Liver (tissue), 9 donors: ENCODE results near the gene CHMP4A. TPM values are rescaled to one million over a fixed set of nuclear protein-coding genes. Genes with fewer than 3 reads are reported as not detected.

Source experiments
- DNase-seq: peaks from one replicate; pipeline ENCODE4 v3.0.0-alpha.2; 2017; ENCODE audit warnings: low spot score
- H3K27ac ChIP-seq, 2 donors: one replicate each; pipeline ENCODE4 v1.7.0; 2013; ENCODE audit warnings: inconsistent platforms in 2 of 2, low read length in 2 of 2, control low read depth in 1 of 2, low read depth in 1 of 2, mild to moderate bottlenecking in 1 of 2
- H3K27me3 ChIP-seq, 4 donors: one replicate each; pipeline versions ENCODE4 v1.6.1 to v1.7.0; 2013; ENCODE audit warnings: low read length in 3 of 4, inconsistent platforms in 1 of 4, mild to moderate bottlenecking in 1 of 4, moderate library complexity in 1 of 4; ENCODE audit not compliant: control insufficient read depth in 4 of 4, insufficient read depth in 4 of 4
- H3K36me3 ChIP-seq, 4 donors: one replicate each; pipeline versions ENCODE4 v1.6.1 to v1.7.0; 2013; ENCODE audit warnings: low read length in 3 of 4, mild to moderate bottlenecking in 3 of 4, low read depth in 1 of 4, moderate library complexity in 1 of 4; ENCODE audit not compliant: control insufficient read depth in 4 of 4, insufficient read depth in 3 of 4
- H3K4me1 ChIP-seq, 4 donors: one replicate each; pipeline versions ENCODE4 v1.6.1 to v1.7.0; 2013; ENCODE audit warnings: low read length in 3 of 4, mild to moderate bottlenecking in 3 of 4, moderate library complexity in 1 of 4; ENCODE audit not compliant: control insufficient read depth in 4 of 4, insufficient read depth in 4 of 4
- H3K4me3 ChIP-seq, 3 donors: one replicate each; pipeline versions ENCODE4 v1.6.1 to v1.7.0; 2013; ENCODE audit warnings: low read length in 3 of 3, control low read depth in 1 of 3, low read depth in 1 of 3, mild to moderate bottlenecking in 1 of 3
- H3K9ac ChIP-seq, 2 donors: one replicate each; pipeline ENCODE4 v1.7.0; 2013; ENCODE audit warnings: low read length in 2 of 2, mild to moderate bottlenecking in 2 of 2, moderate library complexity in 2 of 2, control low read depth in 1 of 2, low read depth in 1 of 2
- H3K9me3 ChIP-seq, 4 donors: one replicate each; pipeline versions ENCODE4 v1.6.1 to v1.7.0; 2013; ENCODE audit warnings: low read length in 3 of 4; ENCODE audit not compliant: control insufficient read depth in 4 of 4
- ATF3 ChIP-seq: IDR thresholded peaks from 2 replicates; pipeline ENCODE4 v1.6.1; 2016; ENCODE audit warnings: antibody characterized with exemption
- CTCF ChIP-seq: fragments of 150-350 bp; IDR thresholded peaks from 2 replicates; pipeline ENCODE4 v1.5.1; 2017; ENCODE audit warnings: improper control_type of control experiment, low read depth, low read length; ENCODE audit not compliant: missing input control
- EGR1 ChIP-seq, 2 donors: IDR thresholded peaks; 2 replicates each; pipeline ENCODE4 v1.6.1; 2016 to 2018; ENCODE audit warnings: antibody characterized with exemption in 2 of 2, low read depth in 2 of 2
- FOXA1 ChIP-seq: IDR thresholded peaks from 2 replicates; pipeline ENCODE4 v1.6.1; 2016; ENCODE audit warnings: antibody characterized with exemption
- FOXA2 ChIP-seq: IDR thresholded peaks from 2 replicates; pipeline ENCODE4 v1.6.1; 2016; ENCODE audit warnings: antibody characterized with exemption
- HNF4A ChIP-seq, 2 donors: conservative IDR thresholded peaks; 2 replicates each; pipeline ENCODE4 v1.6.1; 2016; ENCODE audit warnings: antibody characterized with exemption in 2 of 2, mild to moderate bottlenecking in 2 of 2
- HNF4G ChIP-seq: IDR thresholded peaks from 2 replicates; pipeline ENCODE4 v1.6.1; 2016; ENCODE audit warnings: antibody characterized with exemption
- JUND ChIP-seq, 2 donors: IDR thresholded peaks; 2 replicates each; pipeline ENCODE4 v1.6.1; 2016; ENCODE audit warnings: antibody characterized with exemption in 2 of 2
- MAX ChIP-seq: IDR thresholded peaks from 2 replicates; pipeline ENCODE4 v1.6.1; 2016; ENCODE audit warnings: antibody characterized with exemption
- NR2F2 ChIP-seq: IDR thresholded peaks from 2 replicates; pipeline ENCODE4 v1.6.1; 2016; ENCODE audit warnings: antibody characterized with exemption
- RAD21 ChIP-seq, 2 donors: IDR thresholded peaks; 2 replicates each; pipeline ENCODE4 v1.6.1; 2016; ENCODE audit warnings: antibody characterized with exemption in 2 of 2, mild to moderate bottlenecking in 2 of 2
- REST ChIP-seq: IDR thresholded peaks from 2 replicates; pipeline ENCODE4 v1.6.1; 2016; ENCODE audit warnings: antibody characterized with exemption, mild to moderate bottlenecking
- RXRA ChIP-seq, 2 donors: IDR thresholded peaks; 2 replicates each; pipeline ENCODE4 v1.6.1; 2017 to 2018; ENCODE audit warnings: antibody characterized with exemption in 2 of 2, mild to moderate bottlenecking in 1 of 2
- SP1 ChIP-seq: IDR thresholded peaks from 2 replicates; pipeline ENCODE4 v1.6.1; 2018; ENCODE audit warnings: antibody characterized with exemption, mild to moderate bottlenecking
- YY1 ChIP-seq: IDR thresholded peaks from 2 replicates; pipeline ENCODE4 v1.6.1; 2016; ENCODE audit warnings: antibody characterized with exemption, mild to moderate bottlenecking
- WGBS: extraction: QIAGEN DNeasy Blood & Tissue Kit; methylation state at CpG from one replicate; pipeline ENCODE4 v1.1.7; 2013; 5-methylcytosine and 5-hydroxymethylcytosine counted together
- polyA plus RNA-seq, 2 donors: library from polyadenylated mRNA; stranded (reverse) in 1 of 2; unstranded in 1 of 2; fragments of 200-250 nt in 1 of 2; fragments of >200 nt in 1 of 2; fragmentation: Nextera tagmentation in 1 of 2; extraction: Ambion mirVana in 1 of 2; gene quantifications; one replicate each; pipeline versions ENCODE4 v1.2.1 to v1.2.3, GENCODE V29; 2013 to 2015
- total RNA-seq, 2 donors: library from RNA; depleted of rRNA; stranded (reverse); fragments of >200 nt; gene quantifications; one replicate each; pipeline ENCODE4 v1.2.3, GENCODE V29; 2014
- donor health status: healthy.
- donor health status: healthy.
- donor health status: healthy.
- donor health status: healthy.
- donor health status: healthy.

The CHMP4A gene
- total and polyA plus RNA-seq, 4 donors, result 14.6 to 38.7 (median 28.0) TPM

- peaks cover 5 to 23% (median 15%) of the 10 kb centered on the region in 4 donors for H3K4me1 ChIP-seq
- no peaks in the 10 kb centered on the region for H3K9me3 ChIP-seq
- H3K27me3 ChIP-seq, result no peaks in the 10 kb centered on the region
- DNase-seq, result no peak
- H3K27ac ChIP-seq, result no peak overlapping the region
- H3K4me3 ChIP-seq, result no peak overlapping the region
- no peak overlapping the region for H3K9ac ChIP-seq
- TF ChIP-seq HNF4G (no peak), HNF4A (conservative IDR thresholded peaks at IDR 0.05) (no peak), MAX (no peak)
- peaks cover 8 to 40% (median 18%) of the 10 kb centered on the region in 4 donors for H3K36me3 ChIP-seq
- WGBS, result 95% methylated on average over 9 of the region's 9 CpGs
Measured at GRCh38 chr14:24189460-24189859, 23.8 kb downstream of the CHMP4A start.

GRCh38 chr14:24189059-24189375, 24.3 kb downstream of the CHMP4A start:
- TF ChIP-seq REST, result no peak
- no peak for TF ChIP-seq FOXA1
- no peak for TF ChIP-seq SP1
- TF ChIP-seq FOXA2, result no peak
- TF ChIP-seq ATF3, result no peak
- no peak for TF ChIP-seq HNF4G
- TF ChIP-seq YY1, result no peak
- no peak for TF ChIP-seq NR2F2
- no peak for TF ChIP-seq JUND (IDR thresholded peaks at IDR 0.05)
- TF ChIP-seq MAX, result no peak
- TF ChIP-seq HNF4A (conservative IDR thresholded peaks at IDR 0.05), result no peak
- no peak for TF ChIP-seq EGR1 (IDR thresholded peaks at IDR 0.05; ENCODE audit: low read depth in 2 of 2)
- Histone ChIP-seq H3K27ac (peak overlapping the region in 1 of 2 donors; percentile 72), H3K27me3 (no peaks in the 10 kb centered on the region), H3K36me3 (peaks cover 11 to 44% (median 21%) of the 10 kb centered on the region in 4 donors), H3K4me1 (peaks cover 5 to 19% (median 11%) of the 10 kb centered on the region in 4 donors), H3K9me3 (no peaks in the 10 kb centered on the region), H3K4me3 (no peak overlapping the region), H3K9ac (no peak overlapping the region)
- no peak for DNase-seq
- under 1% methylated on average over 3 of the region's 3 CpGs for WGBS

- peak within 1 kb of the TSS; percentile 73 to 85 (median 77) for H3K4me3 ChIP-seq
- WGBS, result under 1% methylated on average over 65 of the region's 65 CpGs
- peak; percentile 87 for DNase-seq
- H3K9ac ChIP-seq, result peak within 1 kb of the TSS in 1 of 2 donors; percentile 50
- H3K9me3 ChIP-seq, result no peaks in the 10 kb centered on the region
- H3K27ac ChIP-seq, result peak within 1 kb of the TSS; percentile 72 to 84
- peaks cover 11 to 48% (median 22%) of the 10 kb centered on the region in 4 donors for H3K36me3 ChIP-seq
- H3K4me1 ChIP-seq, result peaks cover 5 to 19% (median 10%) of the 10 kb centered on the region in 4 donors
- H3K27me3 ChIP-seq, result no peaks in the 10 kb centered on the region
- TF ChIP-seq FOXA2, result no peak
- peak; percentile 75 for TF ChIP-seq YY1
- TF ChIP-seq RXRA (IDR thresholded peaks at IDR 0.05), result peak; percentile 52 to 70
- peak; percentile 77 for TF ChIP-seq NR2F2
- TF ChIP-seq ATF3, result no peak
- TF ChIP-seq FOXA1, result peak; percentile 24
- TF ChIP-seq RAD21 (IDR thresholded peaks at IDR 0.05), result peak; percentile 46 to 57
- peak; percentile 29 to 36 for TF ChIP-seq HNF4A (conservative IDR thresholded peaks at IDR 0.05)
- TF ChIP-seq CTCF, result no peak
- TF ChIP-seq JUND (IDR thresholded peaks at IDR 0.05), result no peak
- TF ChIP-seq MAX, result peak; percentile 100
- no peak for TF ChIP-seq EGR1 (IDR thresholded peaks at IDR 0.05; ENCODE audit: low read depth in 2 of 2)
Measured at GRCh38 chr14:24188251-24189058, 24.8 kb downstream of the CHMP4A start, which contains the start of gene IPO4. Gene IPO4, minus strand, starts transcription at chr14:24188816. Its CDS starts 29 bp downstream, at chr14:24188787.
